Lung microvascular endothelial cell (primary cell): ENCODE measurements around the gene ADARB1. TPM values are rescaled to one million over a fixed set of nuclear protein-coding genes. Genes with fewer than 3 reads are reported as not detected.

Experiments used
- DNase-seq, 2 donors: peaks; one replicate each; pipeline versions ENCODE4 v3.0.0 to v3.0.0-alpha.2; 2010; ENCODE audit warnings: low read depth in 2 of 2
- total RNA-seq: library from RNA; depleted of rRNA; stranded (reverse); fragments of >200 nt; gene quantifications from 2 replicates; pipeline ENCODE4 v1.2.1, GENCODE V29; 2014

Gene ADARB1
- total RNA-seq, 1 donor from 2014 or later = 23.8 TPM

- no peak for DNase-seq
These were observed 174.6 kb downstream of the ADARB1 start for GRCh38 chr21:45248893-45249381.

- no peak for DNase-seq
These were observed 175.2 kb downstream of the ADARB1 start for GRCh38 chr21:45249626-45250025.

DNA sequence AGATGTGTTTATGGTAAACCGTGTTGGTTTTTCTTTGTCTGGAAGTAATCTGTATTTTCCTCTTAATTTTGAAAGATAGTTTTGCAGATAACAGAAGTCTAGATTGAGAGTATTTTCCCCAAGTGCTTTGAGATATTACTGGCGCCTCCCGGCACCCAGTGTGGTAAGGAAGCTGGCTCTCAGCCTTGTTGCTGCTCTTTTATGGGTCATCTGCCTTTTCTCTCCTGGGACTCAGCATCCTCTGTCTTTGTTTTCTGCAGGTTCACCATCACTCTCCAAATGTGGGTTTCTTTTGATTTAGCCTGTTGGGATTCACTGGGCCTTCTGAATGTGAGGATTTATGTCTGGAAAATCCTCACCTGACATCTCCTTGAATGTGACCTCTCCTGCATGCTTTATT is 175.9 kb downstream of the ADARB1 start:
- no peak for DNase-seq

GRCh38 chr21:45250914-45251634 is 176.7 kb downstream of the ADARB1 start:
- no peak for DNase-seq

DNA sequence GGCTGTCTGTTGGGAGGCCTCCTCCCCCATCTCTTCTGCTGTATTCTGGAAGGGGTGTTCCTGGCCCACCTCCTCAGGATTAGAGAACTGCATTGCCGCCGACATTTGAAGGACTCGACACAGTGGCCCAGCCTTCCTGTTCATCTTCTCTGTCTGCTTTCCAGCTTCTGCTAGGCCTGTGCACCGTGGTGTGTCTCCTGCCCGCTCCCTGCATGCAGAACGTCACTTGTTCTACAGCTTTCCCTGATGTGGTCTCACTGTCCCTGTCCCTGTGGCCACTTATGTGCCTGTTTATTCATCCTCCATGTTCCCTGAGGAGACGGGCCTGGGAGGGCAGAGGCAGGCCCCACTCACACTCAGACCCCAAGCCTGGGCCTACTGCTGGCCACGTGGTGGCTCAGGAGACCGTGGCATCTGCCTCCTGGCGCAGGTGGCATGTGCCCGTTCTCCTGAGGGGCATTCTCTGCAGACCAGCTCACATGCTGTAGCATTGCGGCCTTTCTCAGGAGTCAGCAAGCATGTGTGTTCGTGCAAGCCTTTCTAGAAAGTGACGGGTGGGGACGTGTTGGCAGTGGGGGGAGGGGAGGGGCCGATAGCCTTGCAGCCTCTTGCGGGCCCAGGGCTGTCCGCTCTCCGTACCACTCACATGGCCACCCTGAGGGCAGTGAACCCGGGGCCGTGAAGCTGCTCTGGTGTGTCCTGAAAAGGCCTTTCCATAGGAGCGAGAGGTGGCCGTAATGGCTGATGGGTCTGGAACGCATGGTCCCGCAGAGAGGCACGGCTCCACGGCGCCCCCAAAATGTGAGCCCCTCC is 177.5 kb downstream of the ADARB1 start:
- DNase-seq = no peak

- no peak for DNase-seq
These were observed 178.1 kb downstream of the ADARB1 start for GRCh38 chr21:45252448-45252925.

- DNase-seq = no peak
These were observed 178.8 kb downstream of the ADARB1 start for GRCh38 chr21:45253180-45253579.

GRCh38 chr21:45253633-45254459 is 179.5 kb downstream of the ADARB1 start:
- DNase-seq = no peak

DNA sequence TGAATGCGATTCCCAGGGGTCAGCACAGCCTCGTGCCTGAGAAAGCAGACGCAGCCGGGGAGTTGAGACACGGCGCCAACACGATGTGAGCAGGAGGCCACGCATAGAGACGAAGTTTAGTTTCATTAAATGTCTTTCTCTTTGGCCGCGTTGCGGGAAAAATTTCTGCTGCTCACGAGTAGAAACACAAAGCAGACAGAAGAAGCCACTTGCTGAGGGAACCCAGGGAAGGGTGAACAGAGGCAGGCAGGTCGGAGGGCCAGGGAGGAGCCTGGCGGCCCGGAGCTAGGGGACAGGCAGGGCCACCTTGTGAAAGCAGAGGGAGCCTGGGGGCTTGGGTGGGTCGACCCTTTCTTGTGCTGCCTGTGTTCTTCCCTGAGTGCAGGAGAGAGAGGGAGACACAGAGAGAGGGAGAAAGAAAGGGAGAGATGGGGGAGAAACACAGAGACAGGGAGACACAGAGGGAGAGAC is 180.1 kb downstream of the ADARB1 start:
- no peak for DNase-seq

DNA sequence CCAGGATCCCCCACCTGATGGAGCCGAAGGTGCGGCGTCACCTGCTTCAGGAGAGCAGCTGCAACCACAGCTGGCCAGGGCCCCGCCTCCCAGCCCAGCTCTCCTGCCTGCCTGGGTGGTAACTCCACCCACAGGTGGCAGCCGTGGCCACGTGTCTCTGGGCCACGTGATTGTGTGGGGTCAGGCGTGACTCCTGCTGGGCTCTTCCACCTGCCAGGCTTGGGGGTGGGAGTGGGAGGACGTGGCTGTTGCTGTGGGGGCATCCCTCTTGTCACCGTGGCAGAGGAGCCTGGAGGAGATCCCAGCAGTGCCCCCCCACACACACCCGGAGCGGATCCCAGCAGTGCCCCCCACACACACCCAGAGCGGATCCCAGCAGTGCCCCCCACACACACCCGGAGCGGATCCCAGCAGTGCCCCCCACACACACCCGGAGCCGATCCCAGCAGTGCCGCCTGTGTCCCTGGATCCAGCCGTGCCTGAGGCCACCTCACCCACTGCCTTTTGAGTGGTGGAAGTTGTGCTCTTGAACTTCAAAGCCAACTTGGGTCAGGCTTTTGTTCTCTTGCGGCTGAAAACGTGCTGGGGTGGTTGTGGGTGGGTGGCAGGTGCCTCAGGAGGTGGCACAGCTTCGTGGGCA is 181.1 kb downstream of the ADARB1 start:
- DNase-seq = no peak

DNA sequence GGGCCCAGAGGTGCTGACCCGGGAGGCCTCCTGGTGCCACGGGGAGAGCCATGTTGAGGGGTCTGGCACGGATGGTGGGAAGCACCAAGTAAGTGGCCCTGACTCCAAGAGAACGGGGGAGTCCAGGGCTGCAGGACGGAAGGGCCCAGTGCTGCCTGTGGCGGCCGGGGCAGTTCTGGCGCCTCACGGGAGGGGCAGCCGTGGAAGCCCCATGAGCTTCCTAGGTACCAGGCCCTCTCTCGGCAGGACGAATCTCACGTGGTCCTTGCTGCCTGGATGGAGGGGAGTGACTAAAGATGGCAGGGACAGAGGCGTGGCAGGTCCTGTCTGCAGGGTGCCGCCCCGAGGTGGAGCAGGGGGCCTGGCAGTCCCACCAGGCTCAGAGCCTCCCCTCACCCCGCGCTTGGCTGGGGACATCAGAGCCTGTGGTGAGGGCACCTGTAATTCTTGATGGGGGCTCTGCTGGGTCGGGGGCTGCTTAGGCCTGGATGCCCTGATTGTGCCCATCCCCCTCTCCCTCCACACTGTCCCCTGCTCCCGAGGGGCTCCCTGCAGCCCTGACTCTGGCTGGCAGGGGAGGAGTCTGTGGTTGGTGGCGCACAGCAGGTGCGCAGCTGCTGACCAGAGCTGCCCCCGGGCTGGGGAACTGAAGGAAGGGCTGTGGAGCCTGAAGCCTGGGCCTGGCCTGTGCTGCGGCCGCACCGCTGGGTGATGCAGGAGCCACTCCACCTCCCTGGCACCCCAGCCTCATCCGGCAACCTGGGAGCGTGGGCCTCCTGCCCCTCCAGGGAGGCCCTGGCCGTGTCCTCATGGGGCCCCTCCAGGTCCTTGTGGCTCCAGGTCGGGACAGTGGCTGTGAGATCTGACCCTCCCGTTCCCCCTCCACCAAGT is 181.9 kb downstream of the ADARB1 start:
- DNase-seq = no peak

DNA sequence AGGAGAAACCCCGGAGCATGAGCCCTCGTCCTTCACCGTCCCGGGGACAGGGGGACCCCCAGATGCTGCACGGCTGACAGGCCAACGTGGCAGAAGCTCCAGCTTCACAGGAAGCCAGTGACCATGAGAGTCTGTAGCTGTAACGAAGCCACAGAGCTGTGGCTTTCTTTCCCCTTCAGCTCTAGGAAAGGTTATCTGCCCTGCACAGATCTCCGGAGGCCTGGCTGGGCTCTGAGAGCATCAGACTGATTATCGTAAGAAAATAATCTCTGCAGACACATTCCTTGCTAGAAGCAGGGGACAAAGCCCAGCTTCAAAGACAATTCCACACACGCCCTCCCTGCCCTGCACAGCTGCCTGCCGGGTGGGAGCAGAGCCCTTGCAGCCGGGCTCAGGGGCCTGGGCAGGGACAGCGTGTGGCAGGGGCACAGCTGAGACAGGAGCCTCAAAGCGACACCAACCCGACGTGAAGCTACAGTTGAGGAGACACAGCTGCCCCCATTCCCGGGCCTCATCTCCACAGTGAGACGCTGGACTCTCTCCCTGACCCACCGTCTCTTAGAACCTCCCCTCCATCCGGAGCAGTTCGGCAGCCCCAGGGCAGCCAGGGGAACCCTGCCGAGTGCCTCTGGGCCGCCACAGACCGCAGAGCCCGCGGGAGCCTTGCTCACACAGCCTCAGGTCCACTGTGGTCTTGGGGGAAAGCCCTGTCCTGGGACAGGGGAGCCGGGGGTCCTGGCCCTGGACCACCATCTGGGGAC is 182.7 kb downstream of the ADARB1 start:
- DNase-seq = peak in 1 of 2 donors; percentile 17

GRCh38 chr21:45257673-45258341 is 183.4 kb downstream of the ADARB1 start:
- DNase-seq = no peak

DNA sequence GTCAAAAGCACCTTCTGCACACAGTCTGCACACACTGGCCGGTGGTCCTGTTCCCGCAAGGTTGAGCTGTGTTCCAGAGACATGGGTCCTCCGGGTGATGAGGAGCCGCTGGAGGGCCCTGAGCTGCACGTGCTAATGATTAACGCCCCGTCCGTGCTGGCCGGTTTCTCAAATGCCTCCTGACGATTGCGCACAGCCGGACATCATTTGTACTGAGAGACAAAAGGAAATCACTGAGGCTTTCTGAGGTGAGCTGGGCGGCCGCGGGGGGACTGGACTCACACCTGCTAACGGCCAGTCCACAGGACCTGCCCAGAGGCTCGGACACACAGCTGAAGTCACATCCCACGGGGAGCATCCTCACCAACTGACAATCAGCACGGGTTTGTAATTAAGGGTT is 184.1 kb downstream of the ADARB1 start:
- no peak for DNase-seq

DNA sequence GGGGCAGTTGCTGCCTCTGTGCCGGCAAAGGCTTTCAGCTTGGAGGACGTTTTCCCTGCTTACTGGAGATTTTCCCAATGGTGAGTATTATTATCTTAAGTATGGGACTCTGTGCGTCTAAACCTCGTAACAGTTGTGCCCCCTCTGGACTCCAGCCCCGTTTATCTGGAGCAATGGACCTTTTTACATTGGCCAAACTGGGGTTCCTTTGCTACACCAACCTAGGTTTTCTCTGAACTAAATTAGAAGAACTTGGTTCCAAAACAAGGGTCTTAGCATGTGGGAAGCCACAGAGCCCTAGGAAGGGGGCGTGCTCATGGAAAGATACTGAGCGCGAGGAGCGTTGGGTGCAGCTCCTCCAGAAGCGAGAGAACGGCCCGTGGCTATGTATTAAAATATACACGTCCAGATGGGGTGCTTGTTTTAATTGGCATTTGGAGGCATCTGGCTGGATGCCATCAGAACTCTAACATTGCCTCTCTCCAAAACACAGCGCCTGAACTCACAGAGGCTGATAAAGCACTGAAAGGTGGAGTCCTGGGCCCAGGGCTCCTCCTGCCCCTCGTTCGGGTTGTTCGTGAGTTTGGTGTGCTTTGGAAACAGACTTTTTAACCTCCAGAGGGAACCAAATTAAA is 184.9 kb downstream of the ADARB1 start:
- DNase-seq = no peak

DNA sequence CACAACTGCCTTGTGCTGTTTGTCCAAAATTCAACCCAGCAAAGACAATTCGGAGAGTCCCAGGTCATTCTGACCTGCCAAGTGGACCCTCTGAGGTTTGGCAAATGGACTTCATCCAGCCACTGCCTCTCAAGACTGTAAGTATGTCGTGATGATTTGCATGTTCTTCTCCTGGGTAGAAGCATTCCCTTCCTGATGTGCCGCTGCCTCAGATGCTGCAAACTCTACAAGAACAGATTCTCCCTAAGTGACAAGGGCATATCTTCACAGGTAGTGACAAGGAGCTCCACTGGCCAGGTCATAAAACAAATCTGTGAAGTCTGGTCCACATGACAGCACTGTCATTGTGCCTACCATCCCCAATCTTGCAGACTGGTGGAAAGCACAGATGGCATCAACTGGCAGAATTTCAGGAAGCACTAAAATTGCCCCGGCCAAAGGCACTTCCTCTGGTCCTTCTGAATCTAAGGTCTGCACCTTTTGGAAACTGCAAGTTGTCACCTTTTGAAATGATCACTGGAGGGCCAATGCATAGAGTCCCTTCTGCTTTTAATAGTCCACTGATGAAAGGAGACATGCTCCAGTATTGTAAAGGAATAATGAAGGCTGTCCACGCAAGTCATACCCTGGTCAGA is 185.9 kb downstream of the ADARB1 start:
- DNase-seq = no peak

- DNase-seq = no peak
These were observed 186.7 kb downstream of the ADARB1 start for GRCh38 chr21:45261093-45261492.
